ENCODE data around the gene CSH2. TPM values are rescaled to one million over a fixed set of nuclear protein-coding genes. Genes with fewer than 3 reads are reported as not detected.

Gene CSH2
- total and polyA plus RNA-seq, 2 of the 13 experiments (the other 11 are each of a cell fraction or from before 2014, with no cell fraction given) = not detected

- TF ChIP-seq AGO2 (optimal IDR thresholded peaks at IDR 0.05; ENCODE audit: low read depth, low read length) (peak; percentile 16), ZNF704 (CRISPR knock-in tag; IDR thresholded peaks at IDR 0.05; ENCODE audit: borderline replicate concordance) (peak; percentile 40; the same call in 1 of the 2 replicates), ATF7 (IDR thresholded peaks at IDR 0.05) (no peak), ATF7 (CRISPR knock-in tag; IDR thresholded peaks at IDR 0.05) (no peak), ZMYM3 (CRISPR knock-in tag; IDR thresholded peaks at IDR 0.05) (peak; percentile 91), ZNF598 (CRISPR knock-in tag; IDR thresholded peaks at IDR 0.05; ENCODE audit: borderline replicate concordance) (peak; percentile 83; the same call in 1 of the 2 replicates), FOXC1 (CRISPR knock-in tag; IDR thresholded peaks at IDR 0.05; ENCODE audit: borderline replicate concordance) (peak; percentile 82; the same call in 1 of the 2 replicates), MAF1 (CRISPR knock-in tag; IDR thresholded peaks at IDR 0.05; ENCODE audit: borderline replicate concordance) (0 out of 2 replicates have a peak, but pooled peaks have one; percentile 48), ZSCAN30 (CRISPR knock-in tag; IDR thresholded peaks at IDR 0.05) (peak; percentile 3; the same call in 1 of the 2 replicates), RAD21 (CRISPR knock-in tag; IDR thresholded peaks at IDR 0.05) (peak; percentile 13; the same call in 1 of the 2 replicates), RXRA (CRISPR knock-in tag; IDR thresholded peaks at IDR 0.05) (peak; percentile 36; the same call in 1 of the 2 replicates), ZNF574 (CRISPR knock-in tag; IDR thresholded peaks at IDR 0.05) (peak; percentile 57), ZFP91 (CRISPR knock-in tag; IDR thresholded peaks at IDR 0.05; ENCODE audit: borderline replicate concordance) (peak; percentile 64), PBX3 (CRISPR knock-in tag; IDR thresholded peaks at IDR 0.05; ENCODE audit: borderline replicate concordance) (peak; percentile 39; the same call in 1 of the 2 replicates), HBP1 (CRISPR knock-in tag; IDR thresholded peaks at IDR 0.05; ENCODE audit: low read depth) (peak; percentile 35; the same call in 1 of the 2 replicates), ZNF280B (CRISPR knock-in tag; IDR thresholded peaks at IDR 0.05; ENCODE audit: borderline replicate concordance) (peak; percentile 73; the same call in 1 of the 2 replicates), HNRNPL (IDR thresholded peaks at IDR 0.05; ENCODE audit: low read depth, low read length) (no peak)
These were observed 31.9 kb downstream of the CSH2 start (continued) for GRCh38 chr17:63841350-63842172.
